CD4-positive, alpha-beta T cell treated with Interleukin-17A for 4 hours (primary cell): ENCODE results near the gene RAD51D.

Experiments used
- DNase-seq: peaks from one replicate; pipeline ENCODE4 v3.0.0-alpha.2; 2020; ENCODE audit warnings: mixed read lengths

Gene RAD51D

DNA sequence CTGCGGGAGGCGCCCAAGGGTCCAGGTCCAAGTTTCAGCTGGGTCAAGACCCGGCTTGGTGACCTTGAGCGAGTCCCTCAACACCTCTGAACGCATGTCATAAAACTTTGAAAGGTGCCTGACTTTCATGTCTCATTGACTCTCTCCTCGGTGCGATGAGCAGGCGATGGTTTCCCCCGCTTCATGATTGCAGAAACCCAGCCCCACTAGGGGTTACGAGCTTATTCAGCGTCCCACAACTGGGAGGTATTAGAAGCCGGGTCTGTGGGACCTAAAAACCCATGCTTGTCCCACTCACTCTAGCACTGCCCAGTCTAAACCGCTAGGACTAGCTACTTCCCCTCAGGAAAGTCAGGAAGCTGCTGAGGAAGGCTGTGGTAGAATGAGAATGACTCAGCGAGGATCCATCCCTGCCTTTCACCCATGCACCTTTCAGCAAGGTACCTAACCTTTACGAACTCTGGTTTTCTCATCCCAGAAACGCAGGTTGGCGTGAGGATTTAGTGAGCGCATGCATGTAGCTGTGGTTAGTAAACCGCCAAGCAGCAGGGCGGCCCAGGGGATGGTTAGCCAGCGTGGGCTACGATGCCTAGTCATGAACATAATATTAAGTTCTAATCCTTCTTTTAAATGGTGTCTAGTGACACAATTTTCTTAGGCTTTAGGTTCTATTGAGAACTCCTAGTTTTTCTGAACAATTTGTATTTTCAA, 29.9 kb downstream of the RAD51D start:
- peak; percentile 69 for DNase-seq

DNA sequence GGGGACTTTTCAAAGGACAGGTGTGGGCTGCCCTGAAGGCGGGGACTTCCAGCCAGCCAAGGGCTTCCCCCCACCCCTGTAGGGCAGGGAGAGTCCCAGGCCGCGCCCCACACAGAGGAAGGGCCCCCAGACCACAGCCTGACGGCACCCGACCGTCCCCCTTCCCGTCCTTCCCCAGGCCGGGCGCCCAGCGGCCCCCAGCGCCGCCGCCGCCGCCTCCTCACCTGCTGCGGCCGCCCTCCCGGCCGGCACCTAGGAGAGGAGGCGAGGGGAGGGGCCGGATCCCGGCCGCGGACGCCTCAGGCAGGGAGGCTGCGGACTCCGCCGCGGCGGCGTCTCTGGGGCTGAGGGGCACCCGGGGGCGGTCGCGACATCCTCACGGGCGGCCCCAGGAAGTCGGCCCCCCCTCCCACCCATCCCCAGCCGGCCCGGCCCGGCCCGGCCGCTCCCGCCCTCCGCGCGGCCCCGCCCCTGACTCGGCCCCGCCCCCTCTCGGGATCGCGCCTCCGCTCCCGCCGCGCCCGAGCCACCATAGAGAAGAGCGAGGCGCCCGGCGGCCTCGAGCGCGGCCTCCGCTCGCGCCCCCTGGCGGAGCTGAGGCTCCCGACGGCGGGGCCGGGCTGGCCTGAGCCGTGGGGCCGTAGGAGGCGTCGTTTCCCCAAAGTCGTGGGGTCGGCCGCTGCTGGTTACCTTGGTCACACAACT, 30.6 kb downstream of the RAD51D start:
- DNase-seq, result peak; percentile 93

DNA sequence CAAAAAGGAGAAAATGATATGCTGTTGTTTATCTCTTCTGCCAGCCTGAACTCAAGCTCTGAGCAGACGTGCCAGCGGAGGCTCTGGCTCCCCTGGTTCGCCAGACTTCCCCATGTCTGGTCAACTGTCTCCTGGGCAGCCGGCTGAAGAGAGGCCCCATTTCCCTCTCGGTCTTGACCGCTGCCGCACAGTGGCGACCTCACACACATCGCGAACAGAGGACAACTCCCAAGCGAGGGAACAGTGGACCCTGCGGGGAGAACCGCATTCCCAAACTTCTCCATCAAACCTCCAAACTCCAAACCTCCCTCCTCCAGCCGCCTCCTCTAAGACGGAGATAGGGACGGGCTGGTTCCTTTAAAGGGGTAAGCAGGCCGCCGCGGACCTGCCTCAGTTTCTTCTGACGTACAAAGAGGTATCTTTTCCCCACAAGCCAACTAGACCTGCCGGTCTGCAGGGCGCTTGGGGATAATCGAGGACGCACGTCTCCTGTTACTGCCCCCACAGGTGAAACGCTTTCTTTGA, 31.2 kb downstream of the RAD51D start:
- DNase-seq, result peak; percentile 37

DNA sequence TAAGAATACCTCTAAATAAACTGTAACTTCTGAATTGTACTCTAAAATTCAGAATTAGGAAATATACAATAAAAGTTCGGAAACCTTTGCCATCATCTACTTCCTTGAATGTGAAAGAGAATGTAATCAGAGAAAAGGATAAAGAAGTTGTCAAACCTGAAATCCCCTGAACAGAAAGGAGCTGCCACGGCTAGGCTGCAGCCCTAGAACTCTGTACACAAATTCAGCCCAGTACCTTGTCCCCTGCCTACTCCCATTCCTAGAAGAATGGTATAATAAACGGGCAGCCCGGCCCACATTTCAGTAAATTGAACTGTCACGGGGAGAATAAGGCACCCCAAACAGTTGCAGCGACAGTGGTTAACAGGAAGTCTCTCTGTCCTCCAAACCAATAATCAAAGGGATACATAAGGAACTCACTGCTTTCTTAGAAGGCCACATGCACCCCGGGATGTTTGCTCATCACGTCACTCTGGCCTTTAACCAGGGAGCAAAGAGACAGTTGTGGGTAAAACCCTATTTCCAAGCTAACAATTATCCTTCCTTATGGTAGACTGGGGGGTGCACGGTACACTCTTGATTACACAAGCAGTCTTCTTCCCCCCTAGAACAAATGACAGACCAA, 31.8 kb downstream of the RAD51D start:
- peak; percentile 42 for DNase-seq

DNA sequence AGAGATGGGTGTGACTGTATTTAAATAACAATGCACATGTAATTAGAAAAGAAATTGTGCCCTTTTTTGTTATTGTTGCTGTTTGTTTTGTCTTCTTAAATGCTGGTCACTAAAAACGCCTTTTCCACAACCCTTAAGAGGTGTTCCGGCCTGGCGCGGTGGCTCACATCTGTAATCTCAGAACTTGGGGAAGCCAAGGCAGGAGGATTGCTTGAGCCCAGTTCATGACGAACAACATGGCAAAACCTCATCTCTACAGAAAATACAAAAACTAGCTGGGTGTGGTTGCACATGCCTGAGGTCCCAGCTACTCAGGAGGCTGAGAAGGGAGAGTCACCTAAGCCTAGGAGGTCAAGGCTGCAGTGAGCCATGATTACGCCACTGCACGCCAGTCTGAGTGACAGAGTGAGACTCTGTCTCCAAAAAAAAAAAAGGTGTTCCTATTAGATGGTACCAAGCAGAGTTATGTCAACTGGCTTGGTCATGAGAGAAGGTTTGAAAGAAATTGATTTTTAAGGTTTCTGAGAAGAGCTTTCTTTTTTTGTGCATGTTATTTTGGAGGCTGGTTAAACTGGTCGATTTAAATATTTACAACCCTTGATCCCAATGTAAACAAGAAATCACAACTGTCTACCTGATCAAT, 32.6 kb downstream of the RAD51D start:
- DNase-seq, result peak; percentile 22

DNA sequence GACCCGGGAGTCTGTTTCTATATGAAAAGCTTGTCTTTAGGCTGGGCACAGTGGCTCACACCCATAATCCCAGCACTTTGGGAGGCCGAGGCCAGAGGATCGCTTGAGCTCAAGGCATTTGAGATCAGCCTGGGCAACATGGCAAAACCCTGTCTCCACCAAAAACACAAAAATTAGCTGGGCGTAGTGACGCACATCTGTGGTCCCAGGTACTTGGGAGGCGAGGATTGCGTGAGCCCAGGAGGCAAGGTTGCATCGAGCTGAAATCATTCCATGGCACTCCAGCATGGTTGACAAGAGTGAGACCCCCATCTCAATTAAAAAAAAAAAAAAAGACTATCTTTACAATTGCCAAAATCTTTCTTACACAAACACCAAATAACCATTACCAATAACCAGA, 33.5 kb downstream of the RAD51D start:
- no peak for DNase-seq

DNA sequence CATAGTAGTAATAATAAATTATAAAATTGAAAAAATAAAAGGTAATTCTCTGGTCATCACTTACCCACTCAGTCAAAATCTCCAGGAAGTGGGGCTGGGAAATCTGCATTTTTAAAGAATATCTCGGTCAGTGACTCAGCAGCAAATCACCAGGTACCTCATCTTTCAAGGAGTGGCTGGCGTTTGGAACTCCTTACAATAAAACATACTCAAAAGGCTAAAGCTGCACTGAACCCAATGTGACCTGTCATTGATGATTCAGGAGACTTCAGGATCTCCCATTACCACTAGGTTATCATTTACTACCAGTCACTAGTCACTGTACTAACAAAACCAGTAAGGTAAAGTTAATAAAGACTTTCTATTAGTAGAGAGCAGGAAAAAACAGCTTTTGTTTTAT, 34.7 kb downstream of the RAD51D start:
- no peak for DNase-seq

DNA sequence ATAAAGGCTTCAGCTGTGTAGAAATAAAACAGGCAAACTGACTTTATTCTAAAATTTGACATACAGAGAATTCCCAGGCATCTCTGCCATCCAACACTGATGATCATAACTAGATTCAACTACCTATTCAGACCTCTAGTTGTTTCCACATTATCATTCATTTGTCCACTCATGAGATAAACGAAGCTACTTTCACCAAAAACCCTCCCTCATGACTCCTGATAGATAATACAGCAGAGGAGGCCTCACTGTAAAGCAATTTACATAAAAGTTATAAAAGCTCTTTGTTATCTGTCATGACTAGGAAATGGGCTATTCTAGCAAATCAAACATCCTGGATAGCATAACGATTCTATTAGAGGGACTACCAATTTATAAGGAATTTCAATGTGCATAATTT, 36.6 kb downstream of the RAD51D start:
- no peak for DNase-seq

DNA sequence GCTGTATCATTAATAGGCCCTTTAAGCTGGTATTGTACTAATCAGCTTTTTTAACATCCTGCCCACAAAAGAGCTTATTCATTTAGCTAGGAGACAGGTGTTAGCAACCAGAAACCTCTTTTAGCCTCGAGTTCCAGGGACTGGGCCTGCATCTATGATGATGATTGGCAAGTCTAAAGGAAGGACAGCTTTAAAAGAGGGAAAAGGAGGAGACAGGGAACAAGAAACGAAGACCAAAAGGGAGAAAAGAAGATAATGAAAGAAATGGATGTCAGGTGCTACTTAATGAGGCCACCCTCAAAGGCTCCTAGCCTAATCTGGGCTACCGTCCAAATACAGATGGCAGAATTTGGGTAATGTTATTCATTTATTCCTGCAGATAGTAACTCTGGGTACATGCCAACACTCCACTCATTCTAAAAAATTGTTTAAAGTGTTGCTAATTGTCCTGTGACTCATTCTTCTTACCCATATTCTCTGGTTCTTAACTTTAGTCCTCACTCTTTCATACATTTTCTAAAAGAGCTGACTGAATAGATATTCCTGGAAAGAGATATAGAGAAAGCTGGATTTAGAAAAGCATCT, 37.5 kb downstream of the RAD51D start:
- DNase-seq, result peak; percentile 21

DNA sequence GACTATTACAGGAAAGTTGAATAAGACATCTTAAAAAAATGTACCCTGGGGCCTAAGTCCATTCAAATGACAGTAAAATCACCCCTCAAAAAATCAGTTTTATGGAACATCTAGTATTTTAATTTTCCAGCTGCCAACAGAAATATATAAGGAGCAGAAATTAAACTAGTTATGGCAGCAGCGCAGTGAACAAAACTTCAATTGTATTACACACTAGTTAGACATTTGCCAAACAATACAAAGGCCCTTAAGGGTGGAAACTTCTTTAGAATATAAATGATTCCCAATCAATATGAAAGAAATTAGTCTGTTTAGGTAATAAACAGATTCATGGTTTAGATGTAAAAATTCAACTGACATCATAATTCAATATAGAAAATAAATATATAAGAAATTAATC, 38.0 kb downstream of the RAD51D start:
- no peak for DNase-seq

DNA sequence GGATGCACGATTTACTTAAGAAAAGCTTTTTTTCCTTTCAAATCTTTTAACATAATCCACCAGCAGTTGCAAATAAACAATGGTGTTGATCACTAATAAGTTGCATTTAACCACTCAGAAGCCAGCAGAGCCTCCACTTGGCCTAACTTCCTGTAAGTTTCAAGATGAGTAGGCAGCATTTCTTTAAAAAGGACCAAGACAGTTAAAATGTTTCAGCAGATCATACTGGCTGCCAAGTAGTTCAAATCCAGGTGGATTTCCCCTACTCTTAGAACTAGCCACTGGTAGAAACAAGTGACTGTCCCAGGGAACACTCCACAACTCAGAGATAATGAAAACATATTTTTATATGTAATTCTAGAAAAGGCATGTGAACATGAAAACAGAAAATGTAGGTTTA, 39.1 kb downstream of the RAD51D start:
- no peak for DNase-seq

DNA sequence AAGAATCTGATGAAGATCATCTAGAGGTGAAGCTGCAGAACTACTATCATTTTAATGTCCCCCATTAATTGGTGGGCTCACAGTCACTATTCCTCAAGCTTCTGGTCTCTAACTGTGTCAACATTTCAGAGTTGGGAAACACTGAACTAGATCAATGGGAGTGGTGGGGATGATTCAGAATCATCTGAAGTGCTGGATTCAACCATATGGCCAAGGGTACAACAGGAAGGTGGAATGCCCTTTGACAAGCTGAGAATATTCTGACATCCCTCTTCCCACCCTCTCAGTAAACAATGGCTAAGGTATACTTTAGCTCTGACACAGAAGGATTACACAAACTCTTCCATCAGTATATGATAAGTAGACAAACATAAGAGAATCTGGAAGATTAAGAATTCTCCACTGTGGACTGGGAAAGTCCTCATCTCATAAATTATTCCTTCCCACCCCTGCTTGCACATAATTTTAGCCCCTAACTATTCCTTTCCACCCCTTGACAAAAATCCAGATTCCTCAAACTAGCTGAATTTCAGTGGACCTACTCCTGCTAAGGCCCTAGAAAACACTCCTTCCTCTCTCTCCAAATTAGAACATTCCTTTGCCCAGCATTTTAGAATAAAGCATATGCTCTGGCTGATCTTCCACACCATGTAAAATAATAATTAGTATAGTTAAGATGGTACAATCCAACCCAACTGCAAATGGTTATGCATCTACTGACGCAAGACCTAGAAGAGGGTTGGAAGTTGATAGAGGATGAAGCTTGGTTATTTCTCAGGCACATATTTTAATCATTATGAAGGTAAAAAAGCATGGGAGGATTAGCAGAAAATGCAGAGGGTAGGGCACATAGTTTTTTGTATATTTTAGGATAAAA, 39.9 kb downstream of the RAD51D start:
- no peak for DNase-seq

DNA sequence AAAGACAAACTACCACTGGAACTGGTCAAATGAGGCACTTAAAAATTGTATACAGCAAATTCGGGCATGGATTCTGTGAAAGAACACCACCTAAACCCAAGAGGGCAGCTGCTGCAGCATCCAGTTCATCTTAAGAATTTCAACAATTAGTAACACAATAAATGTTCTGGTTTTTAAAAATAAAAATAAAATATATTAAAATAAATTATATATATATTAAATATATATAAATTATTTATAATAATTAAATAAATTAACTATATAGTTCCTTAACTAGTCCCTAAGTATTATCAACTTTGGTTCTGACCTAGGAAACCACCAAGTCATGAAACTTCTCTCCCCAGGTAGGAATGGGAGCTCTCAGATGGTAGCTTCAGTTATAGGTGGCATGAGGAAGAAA, 42.8 kb downstream of the RAD51D start:
- DNase-seq, result no peak

DNA sequence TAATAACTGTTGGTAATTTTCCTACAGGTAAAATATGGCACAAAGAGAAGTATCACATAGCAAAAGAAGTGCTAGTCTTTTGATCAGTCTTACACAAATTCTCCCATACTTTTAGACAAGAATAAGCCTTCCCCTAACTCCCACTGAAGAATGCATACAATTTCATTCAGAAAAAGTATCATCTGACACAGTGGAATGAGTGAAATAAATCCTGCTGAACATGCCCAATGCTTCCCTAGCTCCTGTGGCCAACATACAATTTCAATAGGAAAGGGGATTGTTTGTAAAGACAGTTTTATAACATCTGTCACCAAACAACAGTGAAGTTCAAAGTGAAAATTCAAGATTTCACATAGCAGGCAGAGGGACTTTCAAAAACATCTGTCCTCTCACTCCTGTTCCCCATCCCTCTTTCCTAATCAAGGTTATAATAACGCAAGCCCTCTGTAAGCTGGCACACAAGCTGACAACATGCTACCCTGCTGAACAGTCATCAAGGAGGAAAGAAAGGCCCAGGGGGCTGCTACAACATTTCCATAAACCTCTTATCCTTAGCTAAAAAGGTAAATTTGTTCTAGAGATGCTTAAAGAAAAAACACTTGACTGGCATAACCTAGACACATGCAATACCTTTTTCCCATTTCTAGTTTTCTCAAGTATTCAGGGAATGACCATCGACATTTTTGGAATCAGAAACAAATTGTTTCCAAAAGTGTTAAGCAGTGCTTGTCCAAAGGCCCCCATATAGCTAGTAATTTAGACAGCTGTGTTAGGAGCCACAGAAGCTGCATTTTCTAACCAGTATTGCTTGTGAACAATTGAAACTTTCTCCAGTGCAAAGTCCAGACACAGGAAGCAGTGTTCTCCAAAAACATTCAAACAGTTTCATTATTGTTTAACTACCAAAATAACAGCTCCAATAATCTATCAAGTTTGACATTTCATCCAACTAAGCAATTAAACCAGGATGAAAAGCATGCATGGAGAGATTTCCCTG, 44.7 kb downstream of the RAD51D start:
- no peak for DNase-seq

DNA sequence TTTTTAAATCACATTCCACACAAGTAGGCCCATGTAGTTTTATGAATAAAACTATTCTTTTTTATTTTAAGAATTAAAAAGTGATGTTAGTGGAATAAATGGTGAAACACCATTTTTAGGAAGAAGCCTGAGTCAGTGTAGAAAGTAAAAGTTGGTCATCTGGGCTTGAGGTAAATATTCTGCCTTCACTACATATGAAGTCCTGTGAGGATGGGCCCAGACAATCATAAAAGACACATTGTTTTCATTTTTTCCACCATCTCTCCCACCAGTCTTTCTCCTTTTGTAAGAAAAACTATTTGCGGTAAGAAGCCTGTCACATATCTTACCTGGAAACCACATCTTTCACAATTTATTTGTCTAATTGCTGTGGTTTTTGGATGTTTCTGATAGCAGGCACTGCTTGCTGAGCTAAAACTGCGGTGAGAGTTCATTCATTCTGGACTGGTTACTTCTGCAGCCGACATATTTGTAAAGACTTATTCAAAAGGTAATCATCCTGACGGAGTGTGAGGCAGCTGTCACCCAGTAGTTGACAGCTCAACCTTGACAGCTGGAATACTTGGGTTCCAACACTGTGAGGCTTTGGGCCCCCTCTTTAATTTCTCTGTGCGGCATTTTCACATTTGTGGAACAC, 45.6 kb downstream of the RAD51D start:
- DNase-seq, result peak; percentile 16

DNA sequence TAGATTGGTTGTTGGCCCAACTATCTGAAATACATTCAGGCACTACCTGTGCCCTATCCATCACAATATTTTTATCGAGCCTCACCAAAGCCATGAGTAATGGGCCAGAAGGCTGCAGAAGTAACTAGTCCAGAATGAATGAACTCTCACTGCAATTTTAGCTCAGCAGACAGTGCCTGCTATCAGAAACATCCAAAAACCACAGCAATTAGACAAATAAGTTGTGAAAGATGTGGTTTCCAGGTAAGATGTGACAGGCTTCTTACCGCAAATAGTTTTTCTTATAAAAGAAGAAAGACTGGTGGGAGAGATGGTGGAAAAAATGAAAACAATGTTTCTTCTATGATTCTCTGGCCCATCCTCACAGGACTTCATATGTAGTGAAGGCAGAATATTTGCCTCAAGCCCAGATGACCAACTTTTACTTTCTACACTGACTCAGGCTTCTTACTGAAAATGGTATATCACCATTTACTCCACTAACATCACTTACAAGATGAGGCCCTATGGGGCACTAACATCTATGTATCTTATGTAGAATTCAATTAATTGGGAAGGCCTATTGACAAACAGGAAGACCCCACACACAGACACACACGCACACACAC, 46.4 kb downstream of the RAD51D start:
- peak; percentile 20 for DNase-seq

DNA sequence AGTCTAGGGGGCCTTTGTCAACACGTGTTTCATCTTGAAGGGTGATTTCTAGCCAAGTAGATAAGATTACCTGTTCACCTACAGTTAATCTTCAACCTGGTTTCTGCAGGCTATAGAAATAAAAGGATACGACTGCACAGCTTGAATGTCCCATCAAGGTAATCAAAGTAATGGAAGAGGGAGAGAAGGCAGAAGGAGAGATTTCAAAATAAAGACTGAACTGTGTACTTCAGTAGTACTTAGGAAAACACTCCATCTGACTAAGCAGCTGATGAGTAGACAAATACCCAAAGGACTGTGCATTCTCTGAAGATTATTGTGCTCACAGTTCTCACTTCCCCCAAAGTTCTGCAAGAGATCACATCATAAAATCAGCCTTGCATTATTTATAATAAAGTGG, 50.3 kb downstream of the RAD51D start:
- DNase-seq, result no peak

DNA sequence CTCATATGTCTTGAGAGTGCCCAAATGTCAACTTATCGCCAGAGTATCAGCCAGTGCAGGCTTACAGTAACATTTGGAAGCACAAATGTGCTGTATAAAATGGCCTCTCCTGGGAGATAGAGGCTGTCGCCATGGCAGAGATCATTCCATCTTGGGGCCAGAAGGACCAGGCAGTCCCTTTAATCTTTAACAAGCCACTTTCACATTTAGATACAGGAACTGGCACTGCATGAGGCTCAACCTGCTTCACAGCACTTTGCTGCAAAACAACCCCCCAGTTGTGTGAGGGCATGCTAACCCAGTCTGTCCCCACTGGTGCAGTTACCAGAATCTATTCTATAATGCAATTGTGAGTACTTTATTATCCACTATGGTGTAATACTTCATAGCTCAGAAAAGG, 51.4 kb downstream of the RAD51D start:
- DNase-seq, result no peak

DNA sequence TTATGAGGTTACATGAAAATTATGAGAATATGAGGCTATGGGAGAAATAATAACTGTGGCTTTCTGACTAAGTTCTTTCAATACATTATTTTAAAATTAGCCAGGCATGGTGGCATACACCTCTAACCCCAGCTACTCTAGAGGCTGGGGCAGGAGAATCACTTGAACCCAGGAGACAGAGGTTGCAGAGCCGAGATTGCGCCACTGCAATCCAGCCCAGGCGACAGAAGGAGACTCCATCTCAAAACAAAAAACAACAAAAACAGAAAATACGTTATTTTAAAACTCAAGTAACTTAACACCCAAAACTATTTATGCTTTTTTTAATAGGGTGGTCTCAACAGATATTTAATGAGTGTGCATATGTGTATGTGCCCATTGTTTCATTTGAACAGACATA, 53.8 kb downstream of the RAD51D start:
- DNase-seq, result no peak
